Amygdala (tissue), 56 donors: Measurements from ENCODE around the gene MAGI3.
A peak's percentile ranks its signal among the peaks of the same experiment; 100 is the strongest.
"Not testable (repeated sequence)": the region's sequence is repeated elsewhere in the genome, so short reads cannot be mapped to it uniquely, and the experiment has no call there.

Experiments
- DNase-seq, 56 donors: peaks; one replicate each; lab custom pipeline; 2025; lab: John Stamatoyannopoulos, UW

MAGI3 gene

DNA sequence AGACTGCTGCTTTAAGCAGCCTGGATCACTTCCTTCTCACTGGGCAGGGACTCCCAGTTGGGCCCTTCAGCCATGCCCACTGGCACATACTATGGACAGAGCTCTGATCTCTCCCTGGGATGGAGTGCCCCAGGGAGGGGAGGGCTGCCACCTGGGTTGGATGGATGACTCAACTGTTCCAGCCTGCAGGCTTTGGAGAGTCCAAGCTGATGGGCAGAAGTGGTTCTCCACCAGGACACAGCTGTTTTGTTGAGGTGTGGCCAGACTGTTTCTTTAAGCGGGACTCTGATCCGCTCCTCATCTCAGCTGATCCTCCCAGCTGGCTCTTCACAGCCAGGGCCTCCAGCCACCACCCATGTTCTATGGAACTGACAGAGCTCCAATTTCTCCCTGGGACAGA lies 166.9 kb downstream of the MAGI3 start:
- DNase-seq = no peak

DNA sequence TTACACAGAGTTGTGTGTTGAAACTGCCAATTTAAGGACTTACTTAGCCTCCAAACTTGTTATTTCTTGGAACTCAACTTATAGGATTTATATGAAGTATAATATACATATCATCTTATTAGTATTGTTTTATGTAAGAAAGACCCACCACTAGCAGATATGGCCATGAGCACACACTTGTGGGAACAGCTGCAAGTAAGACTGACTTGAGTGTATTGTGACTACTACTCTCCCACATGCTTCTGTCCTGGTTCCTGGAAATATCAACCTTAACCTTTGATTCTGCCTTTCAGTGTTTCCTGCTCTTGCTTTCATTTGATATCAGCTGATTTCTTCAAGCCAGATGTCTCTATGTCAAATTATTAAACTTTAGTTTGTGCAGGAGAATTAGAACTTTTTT lies 175.3 kb downstream of the MAGI3 start:
- DNase-seq = no peak

DNA sequence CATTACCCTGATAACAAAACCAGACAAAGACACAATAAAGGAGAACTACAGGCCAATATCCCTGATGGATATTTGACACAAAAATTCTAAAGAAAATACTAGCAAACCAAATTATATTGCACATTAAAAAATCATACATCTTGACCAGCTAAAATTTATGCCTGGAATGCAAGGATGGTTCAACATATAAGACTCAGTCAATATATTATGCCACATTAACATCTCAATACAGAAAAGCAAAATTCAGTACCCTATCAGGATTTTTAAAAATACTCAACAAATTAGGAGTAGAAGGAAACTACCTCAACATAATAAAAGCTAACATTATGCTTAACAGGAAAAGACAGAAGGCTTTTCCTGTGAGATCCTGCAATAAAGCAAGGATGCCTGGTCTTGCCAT lies 177.1 kb downstream of the MAGI3 start:
- DNase-seq = no peak

DNA sequence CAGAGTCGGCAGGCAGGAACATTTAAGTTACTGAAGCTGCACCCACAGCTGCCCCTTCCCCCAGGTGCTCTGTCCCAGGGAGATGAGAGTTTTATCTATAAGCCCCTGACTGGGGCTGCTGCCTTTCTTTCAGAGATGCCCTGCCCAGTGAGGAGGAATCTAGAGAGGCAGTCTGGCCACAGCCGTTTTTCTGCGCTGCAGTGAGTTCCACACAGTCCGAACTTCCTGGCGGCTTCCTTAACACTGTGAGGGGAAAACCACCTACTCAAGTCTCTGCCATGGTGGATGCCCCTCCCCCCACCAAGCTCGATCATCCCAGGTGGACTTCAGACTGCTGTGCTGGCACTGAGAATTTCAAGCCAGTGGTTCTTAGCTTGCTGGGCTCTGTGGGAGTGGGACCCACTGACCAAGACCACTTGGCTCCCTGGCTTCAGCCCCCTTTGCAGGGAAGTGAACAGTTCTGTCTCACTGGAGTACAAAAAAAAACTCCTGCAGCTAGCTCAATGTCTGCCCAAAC lies 185.5 kb downstream of the MAGI3 start:
- DNase-seq = not testable (repeated sequence)

DNA sequence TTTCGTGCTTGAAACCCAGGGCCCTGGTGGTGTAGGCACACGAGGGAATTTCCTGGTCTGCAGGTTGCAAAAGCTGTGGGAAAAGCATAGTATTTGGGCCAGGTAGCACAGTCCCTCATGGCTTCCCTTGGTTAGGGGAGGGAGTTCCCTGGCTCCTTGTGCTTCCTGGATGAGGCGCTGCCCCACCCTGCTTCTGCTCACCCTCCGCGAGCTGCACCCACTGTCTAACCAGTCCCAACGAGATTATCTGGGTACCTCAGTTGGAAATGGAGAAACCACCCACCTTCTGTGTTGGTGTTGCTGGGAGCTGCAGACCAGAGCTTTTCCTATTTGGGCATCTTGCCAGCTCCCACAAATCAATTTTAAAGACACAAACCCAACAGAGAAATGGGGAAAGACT lies 186.0 kb downstream of the MAGI3 start:
- DNase-seq = no peak

DNA sequence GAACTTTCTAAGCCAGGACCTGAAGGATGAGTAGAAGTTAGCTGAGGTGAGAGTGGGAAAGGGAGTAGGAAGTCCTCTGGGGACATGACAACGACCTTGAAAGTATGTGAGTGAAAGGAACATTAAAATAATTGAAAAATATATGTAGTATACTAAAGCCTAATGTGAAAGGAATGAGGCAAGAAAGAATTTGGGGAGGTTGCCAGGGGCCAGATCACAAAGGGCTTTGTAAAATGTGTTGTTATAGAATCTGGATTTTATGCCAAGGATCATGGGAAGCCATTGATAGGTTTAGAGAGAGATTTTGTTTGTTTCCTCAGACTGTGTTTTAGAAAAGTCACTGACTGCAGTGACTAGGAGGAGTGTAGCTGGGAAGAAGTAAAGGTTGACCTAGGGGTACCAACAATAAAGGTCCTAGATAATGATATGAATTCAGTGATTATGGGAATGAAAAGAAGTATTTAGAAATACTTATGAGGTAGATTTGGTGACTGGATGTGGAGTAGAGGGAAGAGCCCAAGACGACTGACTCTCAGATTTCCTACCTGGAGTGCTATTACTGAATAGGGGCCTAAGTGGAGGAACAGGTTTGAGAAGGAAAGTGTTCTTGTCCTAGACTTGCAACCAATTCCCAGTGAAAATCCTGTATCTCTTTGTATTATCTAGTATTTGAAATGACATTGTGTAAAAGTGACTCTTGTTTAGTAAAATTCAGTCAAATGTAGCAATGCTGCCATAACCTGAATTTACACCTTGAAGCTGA lies 189.1 kb downstream of the MAGI3 start:
- no peak for DNase-seq

DNA sequence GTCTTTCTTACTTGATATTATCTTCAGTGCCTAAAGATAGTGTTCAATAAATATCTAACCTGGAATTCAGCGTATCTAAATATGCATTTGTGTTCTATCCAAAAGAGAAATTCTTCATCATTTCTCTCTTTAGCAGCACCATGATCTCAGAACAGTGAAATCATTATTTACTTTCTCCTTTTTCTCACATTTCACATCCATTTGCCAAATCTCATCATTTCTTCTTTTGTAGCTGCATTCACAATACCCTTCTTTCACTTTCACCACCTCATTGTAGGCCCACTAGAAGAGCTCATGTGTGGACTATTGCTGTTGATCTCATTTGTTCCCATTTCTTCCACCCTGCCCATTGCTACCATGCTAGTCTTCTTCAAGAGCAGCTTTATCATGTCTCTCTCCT lies 191.0 kb downstream of the MAGI3 start:
- no peak for DNase-seq

DNA sequence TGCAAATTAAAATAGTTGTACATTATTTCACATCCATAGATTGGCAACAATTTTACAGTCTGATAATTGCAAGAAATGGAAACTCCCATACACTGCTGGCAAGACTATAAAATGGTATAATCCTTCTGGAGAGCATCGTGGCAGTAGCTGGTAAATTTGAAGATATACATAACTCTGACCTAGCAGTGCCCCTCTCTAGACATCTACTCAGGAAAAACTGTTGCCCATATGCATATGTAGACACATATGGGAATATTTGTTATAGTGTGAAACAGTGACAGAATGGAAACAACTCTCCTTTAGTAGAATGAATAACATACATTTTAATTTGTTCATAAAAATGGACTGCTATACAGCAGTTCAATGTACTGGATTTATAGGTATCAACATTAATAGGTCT lies 191.8 kb downstream of the MAGI3 start:
- DNase-seq = no peak

DNA sequence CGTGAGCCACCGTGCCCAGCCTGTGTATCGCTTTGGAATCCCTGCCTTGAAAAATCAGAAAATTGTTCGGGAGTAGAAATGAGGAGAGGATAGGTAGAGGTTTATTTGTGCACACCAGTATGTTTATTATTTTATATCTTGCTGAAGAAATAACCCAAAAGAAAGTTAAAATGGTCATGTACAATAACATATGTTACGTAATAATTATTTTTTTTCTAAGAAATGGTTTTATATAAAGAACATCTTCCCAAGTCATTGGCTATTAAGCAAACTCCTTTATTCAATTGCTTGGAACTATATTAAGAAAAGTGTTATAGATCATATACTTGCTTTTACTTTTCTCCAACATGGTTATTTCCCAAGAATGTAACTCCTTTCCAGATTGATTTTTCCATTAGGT lies 197.2 kb downstream of the MAGI3 start:
- DNase-seq = no peak

DNA sequence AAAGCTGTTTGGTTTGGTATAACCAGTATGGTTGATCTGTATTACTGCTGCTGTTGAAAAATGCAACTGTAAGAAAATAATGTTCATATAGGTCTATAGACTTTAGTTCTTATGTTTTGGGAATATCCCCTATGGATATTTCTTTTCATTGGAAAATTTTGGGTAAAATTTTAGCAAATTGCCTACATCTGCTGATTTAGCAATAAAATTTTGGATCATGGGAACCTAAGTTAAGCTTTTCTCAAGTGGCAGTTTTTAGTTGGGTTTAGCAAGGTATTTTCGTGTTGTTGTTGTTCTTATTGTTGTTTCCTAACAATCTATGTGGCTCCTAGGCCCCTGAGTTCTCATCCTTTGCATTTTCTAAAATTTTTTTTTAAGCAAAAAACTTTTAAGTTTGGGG lies 201.9 kb downstream of the MAGI3 start:
- no peak for DNase-seq

DNA sequence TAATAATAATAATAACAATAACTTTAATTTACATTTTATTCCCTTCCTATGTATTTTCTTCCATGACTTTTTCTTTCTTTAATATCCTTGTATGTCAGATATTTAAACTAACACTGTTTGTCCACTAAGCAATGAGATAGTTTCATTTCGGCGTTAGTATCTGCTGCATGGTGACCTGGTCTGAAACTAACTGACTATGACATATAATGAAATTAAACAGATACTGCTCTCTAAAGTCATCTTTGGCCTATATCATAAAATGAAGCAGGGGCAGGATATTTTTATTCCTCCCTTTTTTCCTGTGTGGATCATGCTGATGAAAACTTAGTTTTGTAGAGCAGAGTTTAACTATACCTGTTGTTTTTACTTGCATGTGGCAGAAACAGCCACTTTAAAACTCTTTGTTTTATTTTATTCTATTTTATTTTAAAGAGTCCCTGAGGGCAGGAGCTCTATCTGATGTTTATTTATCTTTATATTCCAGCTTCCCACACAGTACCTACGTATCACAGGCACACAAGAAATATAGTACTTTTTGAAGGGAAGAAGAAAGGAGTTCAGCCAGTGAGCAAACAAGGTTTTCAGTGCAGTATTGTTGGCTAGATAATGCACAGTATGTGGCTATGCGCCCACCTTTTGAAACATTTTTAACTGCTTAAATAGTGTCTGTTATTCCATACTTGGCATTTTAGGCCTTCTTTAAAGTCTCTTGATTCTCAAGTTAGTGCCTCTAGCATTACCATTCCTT lies 203.4 kb downstream of the MAGI3 start:
- DNase-seq = no peak

DNA sequence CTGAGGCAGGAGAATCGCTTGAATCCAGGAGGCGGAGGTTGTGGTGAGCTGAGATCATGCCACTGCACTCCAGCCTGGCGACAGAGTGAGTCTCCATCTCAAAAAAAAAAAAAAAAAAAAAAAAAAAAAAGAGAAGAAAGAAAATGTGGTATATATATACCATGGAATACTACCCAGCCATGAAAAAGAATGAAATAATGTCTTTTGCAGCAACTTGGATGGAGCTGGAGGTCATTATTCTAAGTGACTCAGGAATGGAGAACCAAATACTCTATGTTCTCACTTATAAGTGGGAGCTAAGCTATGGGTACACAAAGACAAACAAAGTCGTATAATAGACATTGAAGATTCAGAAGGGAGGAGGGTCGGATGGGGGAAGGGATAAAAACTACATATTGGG lies 214.2 kb downstream of the MAGI3 start:
- not testable (repeated sequence) for DNase-seq

DNA sequence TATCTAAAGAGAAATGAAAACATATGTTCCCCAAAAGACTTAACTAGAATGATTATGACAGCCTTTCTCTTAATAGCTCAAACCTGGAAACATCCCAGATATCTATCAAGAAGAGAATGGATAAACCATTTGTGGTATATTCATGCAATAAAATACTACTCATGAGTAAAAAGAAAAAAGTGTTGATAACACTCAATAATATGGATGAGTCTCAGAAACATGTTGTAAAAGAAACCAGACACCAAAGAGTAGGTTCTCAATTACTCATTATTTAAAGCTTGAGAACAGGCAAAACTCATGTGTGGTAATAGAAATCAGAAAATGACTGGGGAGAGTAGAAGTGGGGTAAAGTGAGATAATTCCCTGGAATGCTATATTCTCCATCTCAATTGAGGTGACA lies 214.8 kb downstream of the MAGI3 start:
- DNase-seq = no peak

DNA sequence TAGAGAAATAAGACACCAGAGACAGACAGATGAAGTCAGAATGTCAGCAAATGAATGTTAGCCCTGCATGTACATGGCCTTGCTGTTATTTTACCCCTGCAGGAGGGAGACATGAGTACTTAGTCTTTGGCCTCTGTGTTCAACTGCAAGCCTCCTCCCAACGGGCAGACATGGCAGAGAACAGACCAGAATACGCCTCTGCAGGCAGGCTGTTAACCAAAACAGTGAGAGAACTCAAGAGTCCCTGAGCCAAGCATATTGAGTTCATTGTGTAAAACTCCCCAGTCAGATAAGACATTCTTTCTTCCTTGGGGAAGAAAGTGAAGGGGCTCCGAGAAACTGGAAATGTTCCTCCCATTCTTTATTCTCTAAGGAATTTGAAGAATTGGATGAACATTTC lies 218.1 kb downstream of the MAGI3 start:
- no peak for DNase-seq

DNA sequence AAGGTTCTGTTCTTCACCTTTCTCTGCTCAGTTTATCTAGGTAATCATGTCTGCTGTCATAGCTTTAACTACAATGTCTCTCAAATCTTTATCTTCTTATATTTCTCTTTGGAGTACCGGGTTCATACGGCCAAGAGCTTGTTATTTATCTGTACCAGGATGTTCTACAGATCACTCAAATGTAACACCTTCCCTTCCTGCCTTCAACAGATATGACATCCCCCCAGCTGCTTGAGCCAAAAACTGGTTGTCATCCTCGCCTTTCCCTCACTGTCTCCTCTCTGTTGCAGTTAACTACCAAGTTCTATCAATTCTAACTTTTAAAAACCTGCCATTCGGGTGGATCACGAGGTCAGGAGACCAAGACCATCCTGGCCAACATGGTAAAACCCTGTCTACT lies 220.1 kb downstream of the MAGI3 start:
- DNase-seq = no peak

DNA sequence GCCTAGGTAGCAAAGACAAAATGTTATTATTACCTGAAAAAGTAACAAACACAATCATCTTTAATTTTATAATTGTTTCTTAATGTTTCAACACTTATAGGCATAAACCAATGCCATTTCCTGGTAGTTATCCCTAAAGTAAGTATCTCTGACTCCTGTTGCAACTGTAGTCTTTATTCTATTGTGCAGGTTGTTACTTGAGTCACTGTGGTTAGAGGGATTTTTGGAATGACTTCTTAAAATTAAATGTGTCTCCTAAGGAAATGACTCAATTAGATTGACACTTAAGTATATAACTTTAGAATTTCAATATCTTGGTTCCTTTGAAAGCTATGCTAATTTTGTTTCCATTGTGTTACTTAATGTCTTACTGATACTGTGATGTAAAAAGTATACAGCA lies 225.1 kb downstream of the MAGI3 start:
- no peak for DNase-seq

DNA sequence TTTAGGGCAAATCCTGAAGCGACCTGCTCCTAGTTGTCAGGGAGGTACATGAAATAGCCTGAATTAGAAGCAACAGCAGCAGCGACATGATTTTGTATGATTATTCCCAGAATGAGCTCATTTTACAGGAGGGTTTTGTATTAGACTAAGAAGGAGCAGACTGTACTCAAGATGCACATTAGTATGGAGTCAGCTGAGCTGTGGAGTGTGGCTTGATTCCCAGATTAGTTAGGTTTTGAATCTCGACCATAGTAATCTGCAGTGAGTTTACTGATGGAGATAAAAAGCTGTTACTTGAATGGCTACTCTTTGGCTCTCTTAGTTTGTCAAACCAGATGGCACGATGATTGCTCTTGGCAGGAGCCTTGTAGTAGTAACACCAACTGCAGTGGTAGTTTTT lies 225.8 kb downstream of the MAGI3 start:
- DNase-seq = peak in 13 of 56 donors; percentile 1 to 47 (median 10)

DNA sequence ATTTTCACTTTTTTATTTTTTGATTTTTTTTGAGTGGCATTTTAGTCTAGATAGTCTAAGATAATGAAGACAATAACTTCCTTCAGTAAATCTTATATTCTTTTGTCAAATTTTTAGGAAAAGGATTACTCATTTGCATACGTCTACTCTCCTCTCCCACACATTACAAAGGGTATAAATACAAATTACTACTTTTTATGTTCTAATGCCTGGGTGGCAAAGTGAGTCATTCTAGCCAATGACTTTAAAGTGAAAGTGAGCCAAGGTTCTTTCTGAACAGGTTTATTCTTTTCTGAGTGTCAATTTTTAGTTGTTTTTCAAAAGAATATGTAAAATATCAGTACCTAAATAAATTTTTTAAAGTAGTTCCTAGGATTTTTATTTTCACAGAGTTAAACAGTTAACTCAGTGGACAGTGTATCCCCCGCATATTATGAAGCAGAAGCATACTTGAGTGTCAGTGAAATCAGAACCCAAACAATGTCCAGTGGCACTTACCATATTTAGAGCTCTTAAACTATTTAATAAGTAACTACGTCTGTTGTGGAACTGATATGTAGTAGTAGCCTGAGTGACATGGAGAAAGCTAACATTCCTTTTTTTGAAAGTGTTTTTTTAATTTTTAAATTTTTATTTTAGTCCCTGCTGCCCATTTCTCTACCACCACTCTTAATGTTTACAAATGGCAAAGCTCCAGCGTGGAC lies 227.3 kb downstream of the MAGI3 start:
- no peak for DNase-seq

DNA sequence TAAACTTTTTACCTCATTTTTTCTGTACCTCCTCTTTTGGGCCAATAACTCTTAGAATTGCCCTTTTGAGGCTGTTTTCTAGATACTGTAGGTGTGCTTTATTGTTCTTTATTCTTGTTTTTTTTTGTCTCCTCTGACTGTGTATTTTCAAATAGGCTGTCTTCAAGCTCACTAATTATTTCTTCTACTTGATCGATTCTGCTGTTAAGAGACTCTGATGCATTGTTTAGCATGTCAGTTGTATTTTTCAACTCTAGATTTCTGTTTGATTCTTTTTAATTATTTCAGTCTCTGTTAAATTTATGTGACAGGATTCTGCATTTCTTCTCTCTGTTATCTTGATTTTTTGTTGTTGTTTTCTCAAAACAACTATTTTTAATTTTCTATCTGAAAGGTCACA lies 238.7 kb downstream of the MAGI3 start:
- no peak for DNase-seq

DNA sequence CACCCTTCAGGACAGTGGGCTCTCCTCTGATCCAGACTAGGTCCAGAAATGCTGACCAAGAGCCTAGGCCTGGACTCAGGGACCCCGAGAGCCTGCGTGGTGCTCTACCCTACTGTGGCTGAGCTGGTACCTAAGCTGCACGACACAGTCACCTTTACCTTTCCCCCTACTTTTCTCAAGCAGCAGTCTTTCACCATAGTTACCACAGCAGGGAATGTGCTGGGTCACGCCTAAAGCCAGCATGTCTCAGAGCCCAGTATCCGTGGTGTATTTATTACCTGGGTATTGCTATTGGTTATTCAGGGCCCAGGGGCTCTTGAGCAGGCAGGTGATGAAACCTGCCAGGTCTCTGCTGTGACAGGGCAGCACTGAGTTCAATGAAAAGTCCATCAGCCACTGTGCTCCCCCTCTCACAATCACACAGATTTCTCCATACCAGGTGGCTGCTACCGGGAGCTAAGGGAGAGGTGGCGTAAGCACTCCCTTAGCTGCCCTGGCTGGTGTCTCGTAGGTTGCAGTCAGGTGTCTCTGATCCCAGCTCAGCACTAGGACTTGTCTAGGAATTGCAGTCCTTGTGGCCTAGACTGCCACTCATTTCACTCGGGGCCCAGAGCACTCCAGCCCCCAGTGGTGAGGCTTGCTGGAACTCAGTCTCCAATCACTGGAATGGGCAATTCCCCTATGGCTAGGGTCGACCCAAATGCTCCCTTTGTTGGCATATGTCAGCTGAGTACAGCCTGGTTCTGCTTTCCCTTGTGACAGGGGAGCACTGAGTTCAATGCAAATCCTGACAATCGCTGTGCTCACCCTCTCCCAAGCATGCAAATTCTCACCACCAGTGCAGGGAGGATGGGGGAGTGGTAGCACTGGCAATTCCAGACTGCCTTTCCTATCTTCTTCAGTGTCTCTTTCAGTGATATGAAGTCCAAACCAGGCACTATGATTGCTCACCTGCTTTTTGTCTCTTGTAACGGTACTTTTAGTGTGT lies 240.3 kb downstream of the MAGI3 start:
- no peak for DNase-seq
